B cell (primary cell): ENCODE measurements around the gene NUDT9. TPM values are rescaled to one million over a fixed set of nuclear protein-coding genes. Genes with fewer than 3 reads are reported as not detected.

ENCODE experiments used
- ATAC-seq: fragments of 200-7000 bp; cut with Tn5 transposase; one replicate; pipeline ENCODE4 v1.10.0; 2021; ENCODE audit warnings: low read depth, mild to moderate bottlenecking, moderate number of reproducible peaks, moderate library complexity
- CTCF ChIA-PET: fragments of 350-600 bp; sonication (Branson Sonifier 250); formaldehyde crosslinking; loops from one replicate; lab custom pipeline; 2021; ENCODE audit warnings: antibody characterized with exemption, inconsistent platforms; lab: Charles Lee
- POLR2A ChIA-PET: fragments of 350-600 bp; sonication (Branson Sonifier 250); formaldehyde crosslinking; loops from one replicate; lab custom pipeline; 2021; ENCODE audit warnings: antibody characterized with exemption; lab: Charles Lee
- DNase-seq: peaks from one replicate; pipeline ENCODE4 v3.0.0; 2013
- H2AFZ ChIP-seq: 2 replicates; pipeline ENCODE4 v1.6.1; 2012; ENCODE audit warnings: mild to moderate bottlenecking, low read depth, low read length; ENCODE audit not compliant: insufficient read depth, poor library complexity, severe bottlenecking
- H3K27ac ChIP-seq, 2 donors: 1 replicate in 1 of 2; 2 replicates in 1 of 2; pipeline ENCODE4 v1.5.1; 2012 to 2013; ENCODE audit warnings: low read length in 2 of 2, mild to moderate bottlenecking in 2 of 2, moderate library complexity in 1 of 2
- H3K27me3 ChIP-seq, 4 experiments: fragments of 200-600 bp in 1 of 4; sonication (generic) in 1 of 4; replicated peaks in 1 of 4; 1 replicate in 2 of 4; 2 replicates in 2 of 4; pipeline versions ENCODE4 v1.6.1 to v1.7.0; 2013 to 2016; ENCODE audit warnings: low read length in 3 of 4, mild to moderate bottlenecking in 2 of 4, mixed read lengths in 1 of 4, moderate library complexity in 1 of 4; ENCODE audit not compliant: insufficient read depth in 4 of 4, control insufficient read depth in 3 of 4; ENCODE audit errors: control extremely low read depth in 1 of 4
- H3K36me3 ChIP-seq, 2 experiments: replicated peaks in 1 of 2; 1 replicate in 1 of 2; 2 replicates in 1 of 2; pipeline versions ENCODE4 v1.6.1 to v1.7.1; 2013; ENCODE audit warnings: low read length in 1 of 2; ENCODE audit not compliant: insufficient read depth in 2 of 2, control insufficient read depth in 1 of 2; ENCODE audit errors: control extremely low read depth in 1 of 2, extremely low read depth in 1 of 2
- H3K4me1 ChIP-seq, 2 donors: fragments of 200-600 bp in 1 of 2; sonication (generic) in 1 of 2; 1 replicate in 1 of 2; 2 replicates in 1 of 2; pipeline versions ENCODE4 v1.5.1 to v1.6.1; 2013 to 2017; ENCODE audit warnings: low read length in 2 of 2; ENCODE audit not compliant: control insufficient read depth in 2 of 2, insufficient read depth in 2 of 2
- H3K4me2 ChIP-seq: replicated peaks from 2 replicates; pipeline ENCODE3; 2012; ENCODE audit warnings: mild to moderate bottlenecking, low read depth, low read length; ENCODE audit not compliant: poor library complexity, severe bottlenecking
- H3K4me3 ChIP-seq, 5 experiments: fragments of 200-600 bp in 1 of 5; sonication (generic) in 1 of 5; 1 replicate in 3 of 5; 2 replicates in 2 of 5; pipeline versions ENCODE4 v1.5.1 to v1.7.0; 2011 to 2016; ENCODE audit warnings: low read length in 4 of 5, mild to moderate bottlenecking in 4 of 5, low read depth in 2 of 5, control low read depth in 1 of 5, moderate library complexity in 1 of 5; ENCODE audit not compliant: insufficient read depth in 1 of 5; ENCODE audit errors: control extremely low read depth in 1 of 5, extremely low read depth in 1 of 5
- H3K79me2 ChIP-seq: fragments of 200-600 bp; sonication (generic); one replicate; pipeline ENCODE4 v1.6.0; 2016; ENCODE audit warnings: low read length; ENCODE audit not compliant: control insufficient read depth, insufficient read depth
- H3K9ac ChIP-seq: fragments of 200-600 bp; sonication (generic); 2 replicates; pipeline ENCODE4 v1.6.1; 2017; ENCODE audit warnings: mild to moderate bottlenecking, low read length, moderate library complexity
- H3K9me3 ChIP-seq, 3 donors: one replicate each; pipeline versions ENCODE4 v1.6.1 to v1.7.1; 2013; ENCODE audit warnings: low read length in 2 of 3; ENCODE audit not compliant: control insufficient read depth in 2 of 3, insufficient read depth in 1 of 3; ENCODE audit errors: control extremely low read depth in 1 of 3
- H4K20me1 ChIP-seq: 2 replicates; pipeline ENCODE4 v1.6.0; 2012; ENCODE audit warnings: mild to moderate bottlenecking, low read length; ENCODE audit not compliant: insufficient read depth, control insufficient read depth, poor library complexity, severe bottlenecking
- H3K27ac Mint-ChIP-seq: one replicate; pipeline ENCODE4 v1.8.0; 2021; ENCODE audit warnings: mixed read lengths
- H3K27me3 Mint-ChIP-seq: one replicate; pipeline ENCODE4 v1.8.0; 2021; ENCODE audit warnings: mixed read lengths
- H3K4me1 Mint-ChIP-seq: one replicate; pipeline ENCODE4 v1.8.0; 2021; ENCODE audit warnings: mixed read lengths
- H3K4me3 Mint-ChIP-seq: one replicate; pipeline ENCODE4 v1.8.0; 2021; ENCODE audit warnings: mixed read lengths
- H3K9me3 Mint-ChIP-seq: one replicate; pipeline ENCODE4 v1.8.0; 2022; ENCODE audit warnings: mixed read lengths; ENCODE audit not compliant: insufficient read depth
- CTCF ChIP-seq: fragments of 200-600 bp; IDR thresholded peaks from one replicate; pipeline ENCODE4 v1.8.0; 2022; ENCODE audit warnings: antibody characterized with exemption, mild to moderate bottlenecking
- EZH2 ChIP-seq: IDR thresholded peaks from 2 replicates; pipeline ENCODE4 v1.6.1; 2012; ENCODE audit warnings: borderline replicate concordance, low read depth, mild to moderate bottlenecking, moderate library complexity, low read length; ENCODE audit not compliant: insufficient read depth, poor library complexity, severe bottlenecking
- WGBS: methylation state at CpG from one replicate; pipeline ENCODE4 v1.1.5; 2013; ENCODE audit warnings: missing lambda C conversion rate; ENCODE audit not compliant: insufficient coverage; 5-methylcytosine and 5-hydroxymethylcytosine counted together
- intact Hi-C: fragments of 100-400 bp; cut with micrococcal nuclease; formaldehyde crosslinking; loops from one replicate; pipeline ENCODE4 v1.10.0; 2022
- polyA plus RNA-seq: library from polyadenylated mRNA; depleted of rRNA; stranded (reverse); fragments of >200 nt; gene quantifications from 2 replicates; pipeline ENCODE4 v1.2.3, GENCODE V29; 2012
- total RNA-seq, 2 donors: library from RNA; stranded (reverse); fragments of 120-200 nt in 1 of 2; gene quantifications; 1 replicate in 1 of 2; 2 replicates in 1 of 2; pipeline versions ENCODE4 v1.2.3 to v1.2.4, GENCODE V29; 2013 to 2022

The NUDT9 gene
- total and polyA plus RNA-seq, 2 donors (not counting 1 experiment from before 2014, with no cell fraction given), result 10.0 to 17.5 TPM

- no peak overlapping the region for H3K4me3 ChIP-seq
- Mint-ChIP-seq H3K4me1 (no peaks in the 10 kb centered on the region), H3K4me3 (no peak overlapping the region), H3K27me3 (no peaks in the 10 kb centered on the region), H3K9me3 (no peaks in the 10 kb centered on the region), H3K27ac (no peak overlapping the region)
- no peaks in the 10 kb centered on the region for H3K27me3 ChIP-seq
- no peaks in the 10 kb centered on the region for H3K4me1 ChIP-seq
- no peaks in the 10 kb centered on the region for H3K9me3 ChIP-seq
- no peak overlapping the region for H3K9ac ChIP-seq
- ChIA-PET CTCF (interaction anchor here (0.7 to 13.5 kb wide), 17 partner anchors 14 to 315 kb away, joined by 3 to 269 read pairs (median 4); partner anchors contain the start of genes HSD17B11 and NUDT9), POLR2A (no interaction called here)
- no peaks in the 10 kb centered on the region for H4K20me1 ChIP-seq
- no peak overlapping the region for H3K27ac ChIP-seq
- no peak for ATAC-seq
- H2AFZ ChIP-seq, result no peak overlapping the region
- intact Hi-C loops, result loop anchor here (1.0 to 5.0 kb wide), 4 partner anchors 91 to 969 kb away; no protein-coding TSS in a partner anchor
- H3K4me2 ChIP-seq, result no peak overlapping the region
- DNase-seq, result peak; percentile 59
- 90% methylated on average over 2 of the region's 7 CpGs for WGBS
- no peaks in the 10 kb centered on the region for H3K36me3 ChIP-seq
- H3K79me2 ChIP-seq, result no peaks in the 10 kb centered on the region
- TF ChIP-seq EZH2 (no peak), CTCF (peak; percentile 92)
Observed at GRCh38 chr4:87465739-87466366, 43.5 kb downstream of the NUDT9 start.

- Histone ChIP-seq H3K4me2 (no peak overlapping the region), H4K20me1 (no peaks in the 10 kb centered on the region), H3K27me3 (no peaks in the 10 kb centered on the region), H3K36me3 (no peaks in the 10 kb centered on the region), H3K79me2 (no peaks in the 10 kb centered on the region), H2AFZ (no peak overlapping the region), H3K4me3 (no peak overlapping the region), H3K9ac (no peak overlapping the region), H3K4me1 (no peaks in the 10 kb centered on the region), H3K9me3 (no peaks in the 10 kb centered on the region), H3K27ac (no peak overlapping the region)
- ChIA-PET POLR2A (no interaction called here), CTCF (interaction anchor here (1.0 to 13.5 kb wide), 5 partner anchors 11 to 974 kb away, joined by 3 to 269 read pairs (median 7); no protein-coding TSS in a partner anchor)
- WGBS, result 95% methylated on average over 4 of the region's 6 CpGs
- Mint-ChIP-seq H3K4me1 (no peaks in the 10 kb centered on the region), H3K27me3 (no peaks in the 10 kb centered on the region), H3K9me3 (no peaks in the 10 kb centered on the region), H3K27ac (no peak overlapping the region), H3K4me3 (no peak overlapping the region)
- no peak for TF ChIP-seq EZH2
- TF ChIP-seq CTCF, result no peak
- ATAC-seq (no peak), DNase-seq (no peak)
- intact Hi-C loops, result loop anchor here (5.0 kb wide), 1 partner anchor 972 kb away; no protein-coding TSS in a partner anchor
Observed at GRCh38 chr4:87469390-87469789, 47.0 kb downstream of the NUDT9 start.
